ENCODE measurements around the gene IQGAP3. TPM values are rescaled to one million over a fixed set of nuclear protein-coding genes. Genes with fewer than 3 reads are reported as not detected.

IQGAP3 gene
- polyA plus RNA-seq, 1 donor from 2014 or later = not detected

DNA sequence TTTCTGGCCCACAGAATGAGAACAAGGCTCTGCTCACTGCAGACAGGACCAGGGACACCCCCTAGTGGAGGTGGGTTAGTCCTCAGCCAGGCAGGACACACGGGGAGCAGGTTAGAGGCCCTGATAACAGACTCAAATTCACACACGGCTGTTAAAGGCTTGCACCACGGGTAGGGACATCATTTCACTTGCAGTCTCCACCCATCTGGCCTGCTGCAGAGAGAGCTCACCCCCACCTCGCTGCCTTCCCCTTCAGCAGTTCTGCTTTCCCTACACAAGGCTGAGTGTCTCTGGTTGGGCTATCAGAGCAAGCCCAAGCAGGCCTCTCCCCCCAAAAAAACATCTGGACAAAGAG is 92.4 kb downstream of the IQGAP3 start:
- Histone ChIP-seq H3K9ac (ENCODE audit: low read length) (no peak overlapping the region), H3K9me2 (ENCODE audit: insufficient read depth, low read length) (no peaks in the 10 kb centered on the region), H2AFZ (ENCODE audit: low read depth, low read length) (no peak overlapping the region), H3K9me3 (ENCODE audit: low read length) (no peaks in the 10 kb centered on the region), H3K36me3 (ENCODE audit: insufficient read depth, low read length) (peaks cover 8% of the 10 kb centered on the region), H3K27ac (ENCODE audit: low read length) (no peak overlapping the region), H3K4me3 (ENCODE audit: low read length) (no peak overlapping the region), H4K20me1 (ENCODE audit: insufficient read depth) (no peaks in the 10 kb centered on the region), H3K4me2 (ENCODE audit: low read length) (no peak overlapping the region), H3K79me2 (replicated peaks; ENCODE audit: insufficient read depth, low read length) (peaks cover 11% of the 10 kb centered on the region), H3K27me3 (ENCODE audit: insufficient read depth, low read depth, low read length) (no peaks in the 10 kb centered on the region), H3F3A (ENCODE audit: insufficient read depth, low read length, poor library complexity, severe bottlenecking) (no peaks in the 10 kb centered on the region)
- TF ChIP-seq EZH2 (IDR thresholded peaks at IDR 0.05; ENCODE audit: borderline replicate concordance, insufficient read depth, low read length, poor library complexity, severe bottlenecking) = no peak
- no peak for TF ChIP-seq MXI1 (conservative IDR thresholded peaks at IDR 0.05; ENCODE audit: poor library complexity, severe bottlenecking)
- TF ChIP-seq, protein P1, sequence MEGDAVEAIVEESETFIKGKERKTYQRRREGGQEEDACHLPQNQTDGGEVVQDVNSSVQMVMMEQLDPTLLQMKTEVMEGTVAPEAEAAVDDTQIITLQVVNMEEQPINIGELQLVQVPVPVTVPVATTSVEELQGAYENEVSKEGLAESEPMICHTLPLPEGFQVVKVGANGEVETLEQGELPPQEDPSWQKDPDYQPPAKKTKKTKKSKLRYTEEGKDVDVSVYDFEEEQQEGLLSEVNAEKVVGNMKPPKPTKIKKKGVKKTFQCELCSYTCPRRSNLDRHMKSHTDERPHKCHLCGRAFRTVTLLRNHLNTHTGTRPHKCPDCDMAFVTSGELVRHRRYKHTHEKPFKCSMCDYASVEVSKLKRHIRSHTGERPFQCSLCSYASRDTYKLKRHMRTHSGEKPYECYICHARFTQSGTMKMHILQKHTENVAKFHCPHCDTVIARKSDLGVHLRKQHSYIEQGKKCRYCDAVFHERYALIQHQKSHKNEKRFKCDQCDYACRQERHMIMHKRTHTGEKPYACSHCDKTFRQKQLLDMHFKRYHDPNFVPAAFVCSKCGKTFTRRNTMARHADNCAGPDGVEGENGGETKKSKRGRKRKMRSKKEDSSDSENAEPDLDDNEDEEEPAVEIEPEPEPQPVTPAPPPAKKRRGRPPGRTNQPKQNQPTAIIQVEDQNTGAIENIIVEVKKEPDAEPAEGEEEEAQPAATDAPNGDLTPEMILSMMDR (IDR thresholded peaks at IDR 0.05; ENCODE audit: poor library complexity, severe bottlenecking) = no peak
- TF ChIP-seq EP300 (conservative IDR thresholded peaks at IDR 0.05; ENCODE audit: poor library complexity, severe bottlenecking) = no peak
- TF ChIP-seq, protein P2, sequence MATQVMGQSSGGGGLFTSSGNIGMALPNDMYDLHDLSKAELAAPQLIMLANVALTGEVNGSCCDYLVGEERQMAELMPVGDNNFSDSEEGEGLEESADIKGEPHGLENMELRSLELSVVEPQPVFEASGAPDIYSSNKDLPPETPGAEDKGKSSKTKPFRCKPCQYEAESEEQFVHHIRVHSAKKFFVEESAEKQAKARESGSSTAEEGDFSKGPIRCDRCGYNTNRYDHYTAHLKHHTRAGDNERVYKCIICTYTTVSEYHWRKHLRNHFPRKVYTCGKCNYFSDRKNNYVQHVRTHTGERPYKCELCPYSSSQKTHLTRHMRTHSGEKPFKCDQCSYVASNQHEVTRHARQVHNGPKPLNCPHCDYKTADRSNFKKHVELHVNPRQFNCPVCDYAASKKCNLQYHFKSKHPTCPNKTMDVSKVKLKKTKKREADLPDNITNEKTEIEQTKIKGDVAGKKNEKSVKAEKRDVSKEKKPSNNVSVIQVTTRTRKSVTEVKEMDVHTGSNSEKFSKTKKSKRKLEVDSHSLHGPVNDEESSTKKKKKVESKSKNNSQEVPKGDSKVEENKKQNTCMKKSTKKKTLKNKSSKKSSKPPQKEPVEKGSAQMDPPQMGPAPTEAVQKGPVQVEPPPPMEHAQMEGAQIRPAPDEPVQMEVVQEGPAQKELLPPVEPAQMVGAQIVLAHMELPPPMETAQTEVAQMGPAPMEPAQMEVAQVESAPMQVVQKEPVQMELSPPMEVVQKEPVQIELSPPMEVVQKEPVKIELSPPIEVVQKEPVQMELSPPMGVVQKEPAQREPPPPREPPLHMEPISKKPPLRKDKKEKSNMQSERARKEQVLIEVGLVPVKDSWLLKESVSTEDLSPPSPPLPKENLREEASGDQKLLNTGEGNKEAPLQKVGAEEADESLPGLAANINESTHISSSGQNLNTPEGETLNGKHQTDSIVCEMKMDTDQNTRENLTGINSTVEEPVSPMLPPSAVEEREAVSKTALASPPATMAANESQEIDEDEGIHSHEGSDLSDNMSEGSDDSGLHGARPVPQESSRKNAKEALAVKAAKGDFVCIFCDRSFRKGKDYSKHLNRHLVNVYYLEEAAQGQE (IDR thresholded peaks at IDR 0.05; ENCODE audit: borderline replicate concordance) = no peak
- TF ChIP-seq TAF1 (IDR thresholded peaks at IDR 0.05; ENCODE audit: low read depth) = no peak
- TF ChIP-seq POLR2AphosphoS5 (IDR thresholded peaks at IDR 0.05) = no peak
- no peak for TF ChIP-seq SMC3 (conservative IDR thresholded peaks at IDR 0.05; ENCODE audit: poor library complexity)
- no peak for TF ChIP-seq RAD21 (conservative IDR thresholded peaks at IDR 0.05)

DNA sequence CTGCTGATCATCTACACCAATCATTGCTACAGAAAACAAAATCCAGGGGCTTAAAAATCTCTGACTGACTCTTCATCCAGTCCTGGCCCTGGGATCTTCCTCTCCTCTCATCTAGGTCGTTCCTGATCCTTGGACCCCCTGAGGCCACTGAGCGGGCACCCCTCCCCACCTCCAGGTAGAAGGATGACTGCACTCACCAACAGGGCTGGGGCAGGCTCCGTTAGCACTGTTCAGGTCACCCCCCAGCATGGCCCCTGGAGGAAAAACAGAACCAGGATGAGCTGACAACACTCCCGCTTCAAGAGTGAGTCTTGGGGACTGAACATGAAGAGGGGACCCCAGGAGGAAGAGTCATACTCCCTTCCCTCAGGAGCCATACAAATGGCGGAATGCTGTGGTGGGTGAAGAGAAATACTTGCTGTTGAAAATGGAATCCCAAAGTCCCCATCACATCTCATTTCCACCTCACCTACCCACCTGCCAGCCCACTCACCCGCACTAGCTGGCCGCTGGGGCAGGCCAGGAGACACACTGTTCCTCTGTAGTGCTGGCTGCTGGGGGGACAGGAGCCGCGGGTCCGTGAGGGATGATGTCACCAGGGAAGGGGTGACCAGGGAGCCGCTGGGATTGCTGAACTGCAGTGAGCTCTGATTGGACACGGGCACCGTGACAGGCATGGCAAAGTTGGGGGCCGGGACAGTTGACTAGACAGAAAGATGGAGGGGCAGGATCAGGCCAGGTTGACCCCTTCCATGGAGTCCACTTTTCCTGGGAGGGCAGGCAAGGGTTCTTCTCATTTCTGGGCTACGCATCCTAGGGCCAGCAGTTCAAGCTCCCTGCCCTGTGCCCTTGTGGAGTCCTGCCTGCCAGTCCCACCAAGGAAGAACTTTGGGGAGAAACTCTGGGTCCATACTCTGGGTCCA is 93.0 kb downstream of the IQGAP3 start:
- H3K9me3 ChIP-seq (ENCODE audit: low read length) = no peaks in the 10 kb centered on the region
- TF ChIP-seq, protein P2 (IDR thresholded peaks at IDR 0.05; ENCODE audit: borderline replicate concordance) = no peak
- no peak for TF ChIP-seq SMC3 (conservative IDR thresholded peaks at IDR 0.05; ENCODE audit: poor library complexity)
- TF ChIP-seq, protein P1 (IDR thresholded peaks at IDR 0.05; ENCODE audit: poor library complexity, severe bottlenecking) = no peak
- H3K9me2 ChIP-seq (ENCODE audit: insufficient read depth, low read length) = no peaks in the 10 kb centered on the region
- no peaks in the 10 kb centered on the region for H3F3A ChIP-seq (ENCODE audit: insufficient read depth, low read length, poor library complexity, severe bottlenecking)
- no peaks in the 10 kb centered on the region for H3K27me3 ChIP-seq (ENCODE audit: insufficient read depth, low read depth, low read length)
- H3K9ac ChIP-seq (ENCODE audit: low read length) = no peak overlapping the region
- peaks cover 8% of the 10 kb centered on the region for H3K36me3 ChIP-seq (ENCODE audit: insufficient read depth, low read length)
- no peak overlapping the region for H3K4me3 ChIP-seq (ENCODE audit: low read length)
- H3K4me2 ChIP-seq (ENCODE audit: low read length) = no peak overlapping the region
- peaks cover 7% of the 10 kb centered on the region for H3K79me2 ChIP-seq (replicated peaks; ENCODE audit: insufficient read depth, low read length)
- no peaks in the 10 kb centered on the region for H4K20me1 ChIP-seq (ENCODE audit: insufficient read depth)
- no peak overlapping the region for H2AFZ ChIP-seq (ENCODE audit: low read depth, low read length)
- H3K27ac ChIP-seq (ENCODE audit: low read length) = no peak overlapping the region
